NK-92 treated with Interleukin-12 subunit alpha and Interleukin-12 subunit beta, amount 100 ng/mL, for 24 hours (cell line): Measurements from ENCODE around the gene SEMA4D.

Experiments used
- DNase-seq: peaks from one replicate; lab custom pipeline; 2025; lab: John Stamatoyannopoulos, UW

Gene SEMA4D

DNA sequence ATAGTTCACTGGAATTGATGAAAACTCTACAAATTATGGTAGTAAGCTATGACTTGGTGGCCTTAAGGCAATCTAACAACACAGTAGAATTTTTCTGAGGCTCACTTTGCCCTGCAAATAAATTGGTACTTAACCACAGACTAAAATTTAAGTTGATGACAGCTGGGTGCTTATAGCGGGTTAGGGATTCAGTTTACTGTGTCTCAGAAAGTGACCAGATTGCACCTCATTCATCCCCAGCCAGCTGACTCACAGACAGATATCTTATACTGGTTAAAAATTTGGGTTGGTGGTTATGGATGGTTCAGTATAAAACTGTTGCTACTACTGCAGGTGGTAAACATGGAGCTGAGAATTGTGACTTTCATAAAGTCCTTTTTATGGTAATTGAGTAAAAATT lies 184.1 kb downstream of the SEMA4D start:
- DNase-seq, result no peak

DNA sequence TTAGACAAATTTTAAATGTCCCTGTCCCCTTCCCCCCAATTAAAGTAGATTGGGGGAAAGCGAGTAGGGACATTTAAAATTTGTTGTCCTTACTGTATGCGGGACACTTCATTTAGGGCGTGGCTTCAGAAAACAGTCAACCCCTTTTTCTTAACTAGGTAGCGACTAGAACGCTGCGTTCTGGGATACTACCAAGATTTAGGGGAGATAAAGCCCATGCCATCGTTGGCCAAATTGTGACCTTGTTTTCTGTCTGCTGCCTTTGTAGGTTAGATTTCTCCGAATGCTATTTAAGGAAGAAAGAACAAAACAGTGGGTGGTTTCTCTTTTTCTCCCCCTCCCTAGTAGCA lies 185.7 kb downstream of the SEMA4D start:
- DNase-seq, result no peak

DNA sequence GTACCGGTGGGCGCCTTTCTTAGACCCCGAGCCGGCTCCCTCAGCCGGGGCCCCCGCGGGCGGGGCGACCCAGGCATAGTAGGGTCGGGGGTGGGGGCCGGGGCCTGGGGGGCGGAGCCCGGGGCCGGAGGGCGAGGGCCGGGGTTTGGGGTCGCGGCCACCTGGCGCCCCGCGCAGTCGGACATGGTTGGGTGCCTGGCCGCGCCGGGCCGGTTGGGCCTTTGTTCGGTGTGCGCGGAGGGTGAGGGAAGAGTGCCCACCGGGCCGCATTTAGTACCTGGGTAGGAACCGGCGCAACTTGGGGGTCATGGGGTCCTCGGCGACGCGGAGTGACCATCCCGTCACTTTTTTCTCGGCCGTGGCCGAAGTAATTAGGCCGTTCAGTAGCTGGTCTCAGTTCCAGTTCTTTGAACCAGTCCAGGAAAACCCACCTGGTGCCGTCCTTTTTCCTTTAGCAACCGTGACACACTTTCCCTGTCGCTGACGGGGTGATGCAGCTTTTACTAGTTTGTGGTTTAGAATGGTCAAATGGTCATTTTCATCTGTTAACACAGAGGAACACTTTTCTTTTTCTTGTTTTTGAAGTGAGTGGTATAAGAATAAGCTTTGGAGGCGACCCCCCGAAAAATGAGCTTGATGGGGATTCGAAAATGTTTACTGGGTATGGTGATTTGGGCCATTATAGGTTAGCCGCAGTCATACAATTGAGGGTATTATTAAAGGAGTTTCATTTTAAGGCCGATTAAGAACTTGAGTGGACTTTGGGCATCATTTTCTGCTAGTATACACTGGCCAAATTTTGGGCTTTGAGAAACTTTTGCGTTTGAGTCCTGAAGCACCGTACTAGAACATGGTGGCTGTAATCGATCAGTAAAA lies 186.3 kb downstream of the SEMA4D start:
- DNase-seq, result no peak
